GM12874 (cell line): ENCODE measurements around the gene UBAC1.

Experiments
- TF ChIP-seq, protein P1 (sequence below): IDR thresholded peaks from 2 replicates; pipeline ENCODE4 v1.5.1; 2011; ENCODE audit warnings: low read depth, mild to moderate bottlenecking, control low read depth, low read length, moderate library complexity; ENCODE audit not compliant: insufficient read depth

UBAC1 gene

DNA sequence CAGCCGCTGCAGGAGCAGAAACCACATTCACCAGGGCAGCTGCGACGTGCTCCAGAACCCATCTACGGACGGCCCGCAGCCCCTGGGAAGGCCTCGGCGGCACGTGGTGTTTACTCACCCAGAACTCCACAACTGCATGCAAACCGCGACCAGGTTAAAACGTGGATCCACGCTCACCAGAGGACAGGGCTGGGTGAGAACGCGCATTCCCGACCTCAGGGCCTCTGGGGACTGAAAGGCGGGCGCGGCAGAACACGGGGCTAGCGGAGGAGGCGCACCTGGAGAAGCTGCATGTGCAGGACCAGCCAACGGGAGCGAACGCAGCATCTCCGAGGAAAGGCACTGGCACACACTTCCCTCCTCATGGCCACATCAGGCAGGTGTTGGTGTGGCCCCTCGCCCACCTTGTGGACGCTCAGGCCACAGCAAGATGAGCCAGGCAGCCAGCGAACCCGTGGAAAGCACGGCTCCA lies 29.8 kb downstream of the UBAC1 start:
- TF ChIP-seq, protein P1, sequence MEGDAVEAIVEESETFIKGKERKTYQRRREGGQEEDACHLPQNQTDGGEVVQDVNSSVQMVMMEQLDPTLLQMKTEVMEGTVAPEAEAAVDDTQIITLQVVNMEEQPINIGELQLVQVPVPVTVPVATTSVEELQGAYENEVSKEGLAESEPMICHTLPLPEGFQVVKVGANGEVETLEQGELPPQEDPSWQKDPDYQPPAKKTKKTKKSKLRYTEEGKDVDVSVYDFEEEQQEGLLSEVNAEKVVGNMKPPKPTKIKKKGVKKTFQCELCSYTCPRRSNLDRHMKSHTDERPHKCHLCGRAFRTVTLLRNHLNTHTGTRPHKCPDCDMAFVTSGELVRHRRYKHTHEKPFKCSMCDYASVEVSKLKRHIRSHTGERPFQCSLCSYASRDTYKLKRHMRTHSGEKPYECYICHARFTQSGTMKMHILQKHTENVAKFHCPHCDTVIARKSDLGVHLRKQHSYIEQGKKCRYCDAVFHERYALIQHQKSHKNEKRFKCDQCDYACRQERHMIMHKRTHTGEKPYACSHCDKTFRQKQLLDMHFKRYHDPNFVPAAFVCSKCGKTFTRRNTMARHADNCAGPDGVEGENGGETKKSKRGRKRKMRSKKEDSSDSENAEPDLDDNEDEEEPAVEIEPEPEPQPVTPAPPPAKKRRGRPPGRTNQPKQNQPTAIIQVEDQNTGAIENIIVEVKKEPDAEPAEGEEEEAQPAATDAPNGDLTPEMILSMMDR = no peak

DNA sequence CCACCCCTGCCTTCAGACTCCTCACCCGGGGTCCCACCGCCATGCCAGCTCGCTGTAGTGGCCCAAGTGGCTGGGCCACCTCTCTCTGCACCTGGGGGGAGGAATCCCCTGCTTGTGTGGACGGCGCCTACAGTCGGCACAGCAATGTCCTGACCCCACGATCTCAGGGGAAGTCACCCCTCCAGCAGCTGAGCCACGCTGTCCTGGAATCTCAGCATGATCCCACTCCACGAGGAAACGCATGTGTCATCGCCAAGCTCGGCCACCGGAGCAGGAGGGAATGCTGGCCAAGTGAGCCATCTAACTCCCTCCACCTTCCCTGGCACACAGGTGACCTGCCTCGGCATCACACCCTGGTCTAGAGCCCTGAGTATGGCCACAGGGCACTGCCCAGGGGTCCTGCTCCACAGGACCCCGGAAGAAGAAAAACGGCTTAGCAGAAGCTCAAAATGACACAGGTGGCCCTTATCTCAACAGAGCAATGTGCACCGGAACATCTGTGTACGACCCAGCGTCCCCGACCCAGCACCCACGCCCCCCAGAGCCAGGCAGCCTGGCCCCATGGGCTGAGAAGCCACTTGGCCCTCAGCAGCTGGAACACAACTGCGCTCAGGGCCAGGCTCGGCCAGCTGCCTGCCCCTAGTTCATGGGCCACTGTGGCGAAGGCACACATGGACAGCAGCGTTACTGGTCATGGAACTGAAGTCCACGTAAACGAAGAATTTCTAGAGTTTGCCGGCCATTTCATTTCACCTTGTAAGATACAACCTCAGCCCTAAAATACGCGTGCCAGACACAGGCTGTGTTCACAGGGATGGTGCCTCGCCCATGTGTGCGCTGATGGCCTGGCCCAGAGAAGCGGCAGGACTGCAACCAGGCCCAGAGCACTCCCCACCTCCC lies 30.5 kb downstream of the UBAC1 start:
- TF ChIP-seq, protein P1 = no peak

DNA sequence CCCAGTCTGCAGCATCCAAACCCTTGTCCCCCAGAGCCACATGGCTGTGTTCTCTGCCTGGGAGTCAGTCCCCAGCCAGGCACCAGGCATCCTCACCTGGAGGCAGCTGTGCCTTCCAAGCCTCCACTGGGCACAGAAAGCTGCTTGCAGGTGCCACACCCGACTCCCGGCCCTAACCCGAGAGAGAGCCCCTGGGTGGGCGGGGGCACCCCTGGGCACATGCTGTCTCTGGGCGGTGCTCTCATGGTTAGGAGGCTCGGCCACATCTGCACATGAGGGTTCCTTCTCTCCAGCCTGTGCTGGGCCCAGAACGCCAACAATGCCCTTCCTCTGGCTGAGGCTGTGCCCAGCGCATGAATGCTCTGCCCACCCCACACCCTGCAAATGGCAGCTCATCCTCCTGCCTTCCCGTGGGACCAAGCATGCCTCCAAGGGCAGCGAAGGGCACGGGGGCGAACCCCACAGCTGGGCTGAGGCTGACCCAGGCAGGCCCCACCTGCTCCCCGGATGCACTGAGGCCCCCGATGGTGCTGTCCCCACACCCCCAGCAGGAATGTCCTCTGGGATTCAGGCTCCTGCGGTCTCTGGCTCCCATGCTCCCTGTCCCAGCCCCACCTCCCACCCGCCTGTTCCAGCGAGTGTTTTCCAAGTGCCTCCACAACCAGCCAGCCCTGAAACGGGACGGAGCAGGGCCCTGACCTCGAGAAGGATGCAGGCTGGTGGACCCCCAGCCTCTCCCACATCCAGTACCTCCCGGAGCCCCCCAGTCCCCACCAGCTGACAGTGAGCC lies 31.3 kb downstream of the UBAC1 start:
- TF ChIP-seq, protein P1 = no peak

DNA sequence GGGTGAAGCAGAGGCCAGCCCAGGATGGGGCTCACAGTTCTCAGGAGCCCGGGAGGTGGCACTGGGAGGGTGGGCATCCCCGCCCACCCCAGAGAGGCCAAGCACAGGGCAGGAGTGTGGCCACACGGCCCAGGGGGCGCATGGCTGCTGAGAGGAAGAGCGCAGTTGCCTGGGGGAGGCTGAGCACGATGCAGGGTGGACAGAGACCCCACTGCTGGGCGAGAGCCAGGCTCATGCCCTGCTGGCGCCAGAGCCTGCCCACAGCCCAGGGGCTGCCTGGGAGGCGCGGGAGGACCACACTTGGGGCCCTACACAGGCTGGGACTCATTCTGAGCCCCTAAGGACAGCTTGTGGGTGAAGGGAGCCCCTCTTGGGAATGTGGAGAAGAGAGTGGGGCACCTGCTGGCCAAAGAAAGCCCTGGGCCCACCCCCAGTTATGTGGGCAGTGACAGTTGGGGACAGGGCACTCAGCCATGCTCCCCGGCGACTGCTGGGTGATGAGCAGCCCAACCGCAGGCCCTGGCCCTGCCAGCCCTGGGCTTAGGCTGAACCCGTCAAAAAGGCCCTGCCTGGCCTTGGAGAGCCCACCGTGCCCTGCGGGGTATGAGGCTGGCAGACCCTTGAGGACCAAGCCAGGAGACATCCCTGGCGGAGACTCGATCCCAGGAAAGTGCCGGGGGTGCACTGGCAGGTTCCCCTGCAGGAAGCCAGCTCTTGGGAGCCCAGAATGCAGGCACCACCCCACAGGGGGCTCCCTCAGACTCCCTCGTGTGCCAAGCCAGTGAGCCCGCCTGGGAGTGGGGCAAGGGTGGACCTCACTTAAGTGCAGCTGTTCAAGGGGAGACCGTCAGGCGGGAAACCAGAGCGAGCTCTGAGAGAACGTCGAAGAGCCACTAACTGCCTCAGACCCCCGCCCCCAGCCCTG lies 32.2 kb downstream of the UBAC1 start:
- TF ChIP-seq, protein P1 = no peak

DNA sequence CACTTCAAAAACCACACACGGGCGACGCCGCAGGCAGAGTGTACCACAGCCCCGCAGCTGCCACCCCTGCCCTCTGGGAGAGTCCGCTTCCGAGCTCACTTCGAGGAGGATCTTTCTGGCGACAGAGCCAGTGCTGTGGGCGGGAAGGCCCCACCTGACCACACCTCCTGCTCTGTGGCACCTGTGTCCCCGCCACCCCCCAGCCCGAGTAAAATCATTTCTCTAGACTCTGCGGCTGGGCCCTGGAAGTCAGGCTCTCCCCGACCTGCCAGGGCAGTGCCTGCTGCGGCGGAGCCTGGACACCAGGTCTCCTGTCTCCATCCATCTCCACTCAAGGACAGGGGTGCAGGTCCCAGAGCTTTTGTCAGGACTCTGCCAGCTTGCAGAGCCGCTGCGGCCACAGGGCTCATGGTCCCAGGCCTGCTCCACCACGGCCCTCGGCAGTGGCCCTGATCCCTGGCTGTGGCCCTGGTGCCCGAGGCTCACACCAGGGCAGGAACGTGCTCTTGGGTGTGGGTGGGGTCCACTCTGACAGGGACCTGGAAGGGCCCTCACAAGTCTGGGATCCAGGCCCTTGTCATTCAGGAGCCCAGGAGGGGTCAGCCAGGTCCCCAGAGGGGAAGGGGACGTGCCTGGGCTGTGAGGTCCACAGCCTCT lies 33.0 kb downstream of the UBAC1 start:
- TF ChIP-seq, protein P1 = no peak

DNA sequence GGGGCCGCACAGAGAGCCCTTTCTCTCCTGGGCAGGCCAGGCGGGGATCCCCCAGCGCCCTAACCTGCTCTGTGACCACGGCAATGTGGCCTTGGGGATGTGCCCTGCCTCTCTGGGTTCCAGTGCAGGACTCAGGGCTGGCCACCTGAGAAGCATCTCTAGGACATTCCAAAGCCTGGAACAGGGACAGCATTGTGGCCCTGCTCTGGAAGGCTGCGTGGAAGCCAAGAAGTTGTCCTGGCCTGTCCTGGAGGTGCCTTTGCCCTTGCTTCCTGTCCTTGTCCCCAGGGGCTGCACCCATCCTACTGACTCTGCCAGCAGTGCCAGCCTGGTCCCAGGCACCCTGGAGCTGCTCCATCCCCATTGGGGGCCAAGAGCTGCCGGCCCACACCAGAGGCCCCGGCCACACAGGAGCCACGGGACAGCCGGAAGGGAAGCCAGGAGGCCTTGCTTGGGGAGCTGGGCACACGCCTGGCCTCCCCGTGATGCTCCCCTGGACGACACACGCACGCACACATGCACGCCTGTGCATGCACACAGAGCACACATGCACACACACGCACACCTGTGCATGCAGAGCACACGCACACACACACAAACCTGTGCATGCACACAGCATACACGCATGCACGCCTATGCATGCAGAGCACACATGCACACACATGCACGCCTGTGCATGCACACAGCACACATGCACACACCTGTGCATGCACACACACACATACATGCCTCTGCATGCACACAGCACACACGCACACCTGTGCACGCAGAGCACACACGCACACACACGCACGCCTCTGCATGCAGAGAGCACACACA lies 33.8 kb downstream of the UBAC1 start:
- TF ChIP-seq, protein P1 = no peak
